Measurements from ENCODE around the gene PISD. TPM values are rescaled to one million over a fixed set of nuclear protein-coding genes. Genes with fewer than 3 reads are reported as not detected.

The PISD gene
- total RNA-seq, 1 experiment from 2014 or later, result 58.7 TPM

GRCh38 chr22:31683181-31684105 lies 21.4 kb upstream of the PISD start:
- intact Hi-C loops (cut with micrococcal nuclease; ENCODE audit: unreplicated experiment), result no loop called here
- no peak for DNase-seq
- Mint-ChIP-seq H3K4me3 (ENCODE audit: unreplicated experiment) (no peak overlapping the region), H3K4me1 (ENCODE audit: low read depth, unreplicated experiment) (no peaks in the 10 kb centered on the region), H3K36me3 (ENCODE audit: insufficient read depth, unreplicated experiment) (peaks cover 34% of the 10 kb centered on the region), H3K9me3 (ENCODE audit: unreplicated experiment) (no peaks in the 10 kb centered on the region), H3K27me3 (ENCODE audit: insufficient read depth, unreplicated experiment) (no peaks in the 10 kb centered on the region), H3K27ac (ENCODE audit: unreplicated experiment) (no peak overlapping the region)
- Histone ChIP-seq H3K4me3 (ENCODE audit: low read depth, low read length) (no peak overlapping the region), H3K9me3 (no peaks in the 10 kb centered on the region), H3K36me3 (ENCODE audit: control insufficient read depth, insufficient read depth, low read length) (no peaks in the 10 kb centered on the region), H3K4me1 (no peaks in the 10 kb centered on the region), H3K27me3 (replicated peaks; ENCODE audit: control insufficient read depth, insufficient read depth, low read length) (no peaks in the 10 kb centered on the region)
- TF ChIP-seq CTCF (IDR thresholded peaks at IDR 0.05; ENCODE audit: insufficient read depth in 1 of 2, low read depth in 1 of 2, low read length in 1 of 2, severe bottlenecking in 1 of 2, unreplicated experiment in 1 of 2), result no peak
- ChIA-PET CTCF (interaction anchor here (1.2 to 1.8 kb wide), 2 partner anchors 17 to 287 kb away, joined by 3 to 7 read pairs; no protein-coding TSS in a partner anchor), POLR2A (no interaction called here)
- BruUV-seq (replicated peaks), result no TSS peak

- H3K4me3 ChIP-seq (ENCODE audit: low read depth, low read length), result no peak overlapping the region
- H3K27me3 ChIP-seq (replicated peaks; ENCODE audit: control insufficient read depth, insufficient read depth, low read length), result no peaks in the 10 kb centered on the region
- intact Hi-C loops (cut with micrococcal nuclease; ENCODE audit: unreplicated experiment), result no loop called here
- no peak for DNase-seq
- ChIA-PET CTCF (interaction anchor here (0.5 to 1.8 kb wide), 3 partner anchors 17 to 288 kb away, joined by 3 to 7 read pairs (median 3); no protein-coding TSS in a partner anchor), POLR2A (no interaction called here)
- Mint-ChIP-seq H3K27ac (ENCODE audit: unreplicated experiment) (no peak overlapping the region), H3K36me3 (ENCODE audit: insufficient read depth, unreplicated experiment) (peaks cover 27% of the 10 kb centered on the region), H3K27me3 (ENCODE audit: insufficient read depth, unreplicated experiment) (no peaks in the 10 kb centered on the region), H3K4me1 (ENCODE audit: low read depth, unreplicated experiment) (no peaks in the 10 kb centered on the region), H3K9me3 (ENCODE audit: unreplicated experiment) (no peaks in the 10 kb centered on the region), H3K4me3 (ENCODE audit: unreplicated experiment) (no peak overlapping the region)
- H3K9me3 ChIP-seq, result no peaks in the 10 kb centered on the region
- no peaks in the 10 kb centered on the region for H3K36me3 ChIP-seq (ENCODE audit: control insufficient read depth, insufficient read depth, low read length)
- no TSS peak for BruUV-seq (replicated peaks)
- no peak for TF ChIP-seq CTCF (IDR thresholded peaks at IDR 0.05; ENCODE audit: insufficient read depth in 1 of 2, low read depth in 1 of 2, low read length in 1 of 2, severe bottlenecking in 1 of 2, unreplicated experiment in 1 of 2)
- no peaks in the 10 kb centered on the region for H3K4me1 ChIP-seq
Measured at GRCh38 chr22:31682751-31683150, 20.7 kb upstream of the PISD start.

- POLR2A ChIA-PET, result interaction anchor here (0.6 kb wide), 1 partner anchor 282 kb away, joined by 3 read pairs; no protein-coding TSS in a partner anchor
- Histone ChIP-seq H3K9me3 (no peaks in the 10 kb centered on the region), H3K27me3 (replicated peaks; ENCODE audit: control insufficient read depth, insufficient read depth, low read length) (no peaks in the 10 kb centered on the region), H3K4me1 (no peaks in the 10 kb centered on the region), H3K36me3 (ENCODE audit: control insufficient read depth, insufficient read depth, low read length) (no peaks in the 10 kb centered on the region), H3K4me3 (ENCODE audit: low read depth, low read length) (no peak overlapping the region)
- intact Hi-C loops (cut with micrococcal nuclease; ENCODE audit: unreplicated experiment), result no loop called here
- Mint-ChIP-seq H3K9me3 (ENCODE audit: unreplicated experiment) (no peaks in the 10 kb centered on the region), H3K27ac (ENCODE audit: unreplicated experiment) (no peak overlapping the region), H3K36me3 (ENCODE audit: insufficient read depth, unreplicated experiment) (peaks cover 24% of the 10 kb centered on the region), H3K27me3 (ENCODE audit: insufficient read depth, unreplicated experiment) (no peaks in the 10 kb centered on the region), H3K4me3 (ENCODE audit: unreplicated experiment) (no peak overlapping the region), H3K4me1 (ENCODE audit: low read depth, unreplicated experiment) (peaks cover 5% of the 10 kb centered on the region)
- TF ChIP-seq CTCF (IDR thresholded peaks at IDR 0.05; ENCODE audit: insufficient read depth in 1 of 2, low read depth in 1 of 2, low read length in 1 of 2, severe bottlenecking in 1 of 2, unreplicated experiment in 1 of 2), result no peak
- BruUV-seq (replicated peaks), result no TSS peak
- no peak for DNase-seq
- CTCF ChIA-PET, result interaction anchor here (1.8 kb wide), 1 partner anchor 16 kb away, joined by 7 read pairs; no protein-coding TSS in a partner anchor
Measured at GRCh38 chr22:31681349-31682345, 19.6 kb upstream of the PISD start.

Measured in Caco-2 (cell line).